Thymus (tissue), 11 donors: ENCODE measurements around the gene VPS51. TPM values are rescaled to one million over a fixed set of nuclear protein-coding genes. Genes with fewer than 3 reads are reported as not detected.

ENCODE experiments used
- DNase-seq, 9 donors: peaks; one replicate each; pipeline ENCODE4 v3.0.0-alpha.2; 2013; ENCODE audit warnings: low spot score in 9 of 9, low read depth in 6 of 9, missing footprints in 1 of 9
- H3K27ac ChIP-seq, 2 donors: one replicate each; pipeline ENCODE4 v1.5.1; 2013; ENCODE audit warnings: control low read depth in 1 of 2, low read depth in 1 of 2, low read length in 1 of 2, mild to moderate bottlenecking in 1 of 2, moderate library complexity in 1 of 2
- H3K27me3 ChIP-seq, 2 donors: one replicate each; pipeline ENCODE4 v1.5.1; 2013; ENCODE audit warnings: low read length in 1 of 2; ENCODE audit not compliant: control insufficient read depth in 2 of 2, insufficient read depth in 1 of 2
- H3K36me3 ChIP-seq, 2 donors: one replicate each; pipeline ENCODE4 v1.5.1; 2013; ENCODE audit warnings: low read length in 1 of 2, mild to moderate bottlenecking in 1 of 2, moderate library complexity in 1 of 2; ENCODE audit not compliant: control insufficient read depth in 2 of 2, insufficient read depth in 2 of 2
- H3K4me1 ChIP-seq, 2 donors: one replicate each; pipeline ENCODE4 v1.5.1; 2013; ENCODE audit warnings: low read length in 2 of 2; ENCODE audit not compliant: control insufficient read depth in 2 of 2, insufficient read depth in 2 of 2
- H3K4me3 ChIP-seq, 2 donors: one replicate each; pipeline ENCODE4 v1.5.1; 2013; ENCODE audit warnings: low read length in 2 of 2, control low read depth in 1 of 2, mild to moderate bottlenecking in 1 of 2
- H3K9me3 ChIP-seq, 2 donors: one replicate each; pipeline ENCODE4 v1.5.1; 2013; ENCODE audit warnings: low read length in 1 of 2, mild to moderate bottlenecking in 1 of 2; ENCODE audit not compliant: control insufficient read depth in 2 of 2, insufficient read depth in 1 of 2
- WGBS: extraction: QIAGEN DNeasy Blood & Tissue Kit; methylation state at CpG from one replicate; pipeline ENCODE4 v1.1.7; 2013; 5-methylcytosine and 5-hydroxymethylcytosine counted together
- polyA plus RNA-seq: library from polyadenylated mRNA; stranded (reverse); fragments of 200-250 nt; gene quantifications from one replicate; pipeline ENCODE4 v1.2.3, GENCODE V29; 2013
- total RNA-seq: library from RNA; stranded (reverse); fragments of 120-200 nt; gene quantifications from one replicate; pipeline ENCODE4 v1.2.4, GENCODE V29; 2013
- donor health status: healthy.

VPS51 gene
- total and polyA plus RNA-seq, 2 donors: 110 to 121 TPM

DNA sequence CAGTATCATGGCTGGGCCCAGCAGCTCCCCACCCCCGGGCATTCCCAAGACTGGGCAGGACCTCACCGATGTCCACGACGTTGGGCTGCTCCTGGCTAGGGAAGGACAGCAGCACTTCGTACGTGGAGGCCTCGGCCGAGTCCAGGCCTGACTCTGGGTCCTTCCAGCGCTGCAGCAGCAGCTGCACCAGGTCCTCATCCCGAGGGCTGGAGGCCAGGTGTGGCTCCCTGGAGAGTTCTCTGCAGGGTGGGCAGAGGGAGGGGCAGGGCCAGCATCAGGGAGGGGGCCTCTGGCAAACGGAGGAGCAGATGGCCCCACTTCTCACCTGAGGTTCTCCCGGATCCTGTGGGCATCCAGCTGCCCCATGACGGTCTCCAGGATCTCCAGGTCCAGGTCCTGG, 38.0 kb upstream of the VPS51 start:
- H3K27me3 ChIP-seq: no peaks in the 10 kb centered on the region
- no peak overlapping the region for H3K4me3 ChIP-seq
- H3K4me1 ChIP-seq: peaks cover 7 to 27% of the 10 kb centered on the region in 2 donors
- no peaks in the 10 kb centered on the region for H3K9me3 ChIP-seq
- DNase-seq: no peak
- H3K36me3 ChIP-seq: no peaks in the 10 kb centered on the region
- H3K27ac ChIP-seq: no peak overlapping the region
- 97% methylated on average over 13 of the region's 13 CpGs for WGBS

DNA sequence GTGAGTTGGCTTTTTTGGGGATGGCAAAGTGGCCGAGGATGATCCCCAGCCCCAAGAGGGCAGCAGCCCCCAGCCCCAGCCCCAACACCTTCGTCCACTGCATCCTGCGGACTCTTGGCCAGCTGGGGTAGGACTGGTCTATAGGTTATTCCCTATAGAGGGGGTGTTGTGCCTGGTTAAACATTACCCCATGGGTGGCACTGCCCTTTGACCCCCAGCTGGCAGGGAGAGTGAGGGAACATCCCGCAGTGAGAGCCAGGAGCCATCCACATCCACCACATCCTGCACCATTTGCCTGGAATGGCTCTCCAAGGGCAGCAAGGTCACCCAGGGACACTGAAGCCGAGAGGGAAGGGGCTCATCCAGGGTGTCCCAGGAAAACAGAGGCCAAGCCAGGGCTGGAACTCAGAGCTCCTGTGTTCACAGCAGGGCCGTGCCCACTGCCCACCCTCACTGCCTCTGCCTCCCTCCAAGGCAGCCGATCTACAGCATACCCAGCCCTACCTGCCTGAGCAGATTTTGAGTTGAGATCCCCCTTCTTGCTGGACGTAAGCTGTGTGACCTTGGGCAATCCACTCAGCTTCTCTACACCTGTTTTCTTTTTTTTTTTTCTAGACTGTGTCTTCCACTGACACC, 37.5 kb upstream of the VPS51 start, which contains the start of gene NAALADL1:
TSS of gene NAALADL1 (minus strand) at position 135 of the 636 bp plus-strand sequence. CDS start at position 103, 32 bp downstream.
- Histone ChIP-seq H3K27me3 (no peaks in the 10 kb centered on the region), H3K4me3 (no peak within 1 kb of the TSS), H3K4me1 (peaks cover 7 to 24% of the 10 kb centered on the region in 2 donors), H3K9me3 (no peaks in the 10 kb centered on the region), H3K36me3 (no peaks in the 10 kb centered on the region), H3K27ac (no peak within 1 kb of the TSS)
- DNase-seq: no peak
- 96% methylated on average over 8 of the region's 8 CpGs for WGBS

DNA sequence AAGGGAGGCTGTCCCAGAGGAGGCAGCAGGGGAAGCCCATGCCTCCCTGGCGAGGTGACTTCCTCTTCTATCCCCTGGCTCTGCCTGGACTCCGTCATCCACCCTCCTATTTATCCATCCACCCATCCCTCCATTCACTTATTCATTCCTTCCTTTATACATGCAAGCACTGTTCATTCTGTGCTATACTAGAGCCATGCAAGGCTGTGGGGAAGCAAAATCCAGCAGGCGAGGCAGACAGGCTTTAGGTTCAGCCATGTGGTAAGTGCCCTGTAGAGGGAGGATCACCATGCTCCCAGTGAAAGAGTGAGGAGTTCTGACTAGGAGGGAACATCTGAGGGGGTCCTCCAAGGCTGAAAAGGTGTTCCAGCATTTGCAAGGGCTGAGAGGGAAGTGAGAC, 36.5 kb upstream of the VPS51 start:
- Histone ChIP-seq H3K9me3 (no peaks in the 10 kb centered on the region), H3K4me1 (peaks cover 0 to 15% of the 10 kb centered on the region in 2 donors), H3K36me3 (no peaks in the 10 kb centered on the region), H3K27ac (no peak overlapping the region), H3K4me3 (no peak overlapping the region), H3K27me3 (no peaks in the 10 kb centered on the region)
- DNase-seq: no peak
- 79% methylated on average over 3 of the region's 3 CpGs for WGBS

DNA sequence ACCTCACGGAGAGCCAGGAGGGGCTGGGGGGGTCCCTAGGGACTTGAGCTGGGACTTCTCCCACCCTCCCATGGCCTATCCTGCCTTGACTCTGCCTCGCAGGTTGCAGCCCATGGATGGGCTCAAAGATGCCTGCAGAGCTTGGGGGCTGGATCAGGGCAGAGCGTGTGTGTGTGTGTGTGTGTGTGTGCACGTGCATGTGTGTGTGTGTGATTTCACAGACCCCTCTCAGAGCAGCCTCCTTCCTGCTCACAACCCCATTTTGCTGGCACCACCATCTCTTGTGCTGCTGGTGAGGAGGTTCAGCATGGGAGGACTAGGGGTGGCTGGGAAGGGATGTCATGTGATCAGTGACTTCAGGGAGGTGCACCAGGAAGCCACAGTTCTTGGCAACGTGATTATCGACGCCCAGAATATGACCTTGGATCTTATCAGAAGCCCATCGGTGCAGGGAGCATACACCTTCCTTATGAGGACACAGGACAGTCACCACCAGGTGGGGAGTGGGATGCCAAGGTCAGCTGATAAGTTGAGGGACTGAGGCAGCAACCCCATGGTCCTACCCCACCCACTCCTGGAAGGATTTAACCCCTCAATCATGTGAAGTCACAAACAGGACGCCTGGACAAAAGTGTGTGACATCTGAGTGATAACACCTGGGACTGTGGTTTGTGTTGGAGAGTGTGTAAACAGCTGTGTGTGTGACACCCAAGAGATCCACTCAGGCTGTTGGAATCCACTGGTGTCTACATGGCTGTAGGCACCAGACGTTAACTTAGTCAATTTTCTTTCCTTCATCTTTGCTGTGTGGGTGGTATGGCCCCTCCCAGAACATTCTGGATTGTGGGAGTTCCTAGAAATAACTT, 35.8 kb upstream of the VPS51 start:
- H3K27me3 ChIP-seq: no peaks in the 10 kb centered on the region
- WGBS: 70% methylated on average over 10 of the region's 10 CpGs
- DNase-seq: peak in 1 of 9 donors; percentile 7
- H3K36me3 ChIP-seq: no peaks in the 10 kb centered on the region
- H3K4me1 ChIP-seq: peaks cover 0 to 12% of the 10 kb centered on the region in 2 donors
- no peak overlapping the region for H3K27ac ChIP-seq
- no peak overlapping the region for H3K4me3 ChIP-seq
- H3K9me3 ChIP-seq: no peaks in the 10 kb centered on the region

DNA sequence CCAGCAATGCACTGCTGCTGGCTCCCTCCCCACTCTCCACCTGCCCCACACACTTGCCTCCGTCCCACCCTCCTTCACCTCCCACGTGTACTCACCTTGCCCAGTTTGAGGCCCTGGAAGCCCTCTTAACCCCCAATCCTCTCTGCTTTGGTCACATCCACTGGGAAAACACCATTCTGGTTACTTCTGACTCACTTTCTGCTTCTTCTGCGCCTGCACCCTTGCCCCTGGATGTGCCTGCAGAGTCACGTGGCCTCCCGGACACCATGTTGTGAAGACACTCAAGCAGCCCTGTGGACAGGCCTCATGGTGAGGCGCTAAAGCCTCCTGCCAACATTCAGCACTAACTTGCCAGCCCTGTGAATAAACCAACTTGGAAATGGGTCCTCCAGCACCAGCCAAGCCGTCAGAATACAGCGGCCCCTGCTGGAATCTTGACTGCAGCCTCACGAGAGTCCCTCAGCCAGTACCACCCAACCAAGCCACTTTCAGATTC, 35.1 kb upstream of the VPS51 start:
- Histone ChIP-seq H3K27ac (no peak overlapping the region), H3K4me1 (peaks cover 0 to 12% of the 10 kb centered on the region in 2 donors), H3K4me3 (no peak overlapping the region), H3K27me3 (no peaks in the 10 kb centered on the region), H3K9me3 (no peaks in the 10 kb centered on the region), H3K36me3 (no peaks in the 10 kb centered on the region)
- peak in 1 of 9 donors; percentile 37 for DNase-seq
- WGBS: 93% methylated on average over 9 of the region's 9 CpGs

DNA sequence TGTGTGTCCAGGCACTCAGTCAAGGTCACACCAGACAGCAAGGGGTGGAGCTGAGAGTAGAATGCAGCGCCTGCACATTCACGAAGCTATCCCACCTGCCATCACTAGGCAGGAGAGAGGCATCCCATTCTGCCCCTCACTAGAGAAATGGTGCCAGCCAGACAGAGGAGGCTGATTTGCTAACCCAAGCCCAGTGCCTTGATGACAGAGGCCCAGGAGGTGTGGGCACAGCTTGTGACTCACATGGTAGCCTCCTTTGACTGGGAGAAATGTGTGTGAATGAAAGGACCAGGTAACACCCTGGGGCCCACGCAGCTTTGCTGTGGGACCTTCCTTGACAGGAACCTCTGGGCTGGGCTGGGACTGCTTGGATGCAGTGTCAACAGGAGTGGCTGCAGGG, 32.5 kb upstream of the VPS51 start:
- no peak overlapping the region for H3K27ac ChIP-seq
- 97% methylated on average over 3 of the region's 3 CpGs for WGBS
- H3K9me3 ChIP-seq: no peaks in the 10 kb centered on the region
- no peak for DNase-seq
- H3K36me3 ChIP-seq: no peaks in the 10 kb centered on the region
- H3K4me1 ChIP-seq: peaks cover 0 to 14% of the 10 kb centered on the region in 2 donors
- H3K27me3 ChIP-seq: no peaks in the 10 kb centered on the region
- H3K4me3 ChIP-seq: no peak overlapping the region

DNA sequence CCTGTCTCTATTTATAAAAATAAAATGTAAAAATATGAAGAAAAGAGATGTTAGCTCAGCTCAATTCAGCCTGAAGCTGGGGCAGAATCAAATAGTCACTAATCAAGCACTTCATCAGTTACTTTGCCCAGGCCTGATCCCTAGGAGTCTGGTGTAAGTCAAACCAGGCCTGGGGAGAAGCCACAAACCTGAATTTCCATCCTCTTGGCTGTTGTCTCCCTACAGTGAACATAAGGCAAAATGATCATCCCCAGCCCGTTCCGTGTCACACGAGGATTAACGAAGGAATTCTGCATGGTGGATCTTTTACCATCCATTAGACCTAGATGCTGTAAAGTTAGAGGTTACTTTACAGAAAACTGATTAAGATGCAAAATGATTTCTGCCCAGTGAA, 31.2 kb upstream of the VPS51 start:
- Histone ChIP-seq H3K27me3 (no peaks in the 10 kb centered on the region), H3K4me3 (no peak overlapping the region), H3K9me3 (no peaks in the 10 kb centered on the region), H3K36me3 (no peaks in the 10 kb centered on the region), H3K4me1 (peaks cover 0 to 14% of the 10 kb centered on the region in 2 donors), H3K27ac (no peak overlapping the region)
- DNase-seq: no peak
- WGBS: 96% methylated on average over 4 of the region's 4 CpGs

DNA sequence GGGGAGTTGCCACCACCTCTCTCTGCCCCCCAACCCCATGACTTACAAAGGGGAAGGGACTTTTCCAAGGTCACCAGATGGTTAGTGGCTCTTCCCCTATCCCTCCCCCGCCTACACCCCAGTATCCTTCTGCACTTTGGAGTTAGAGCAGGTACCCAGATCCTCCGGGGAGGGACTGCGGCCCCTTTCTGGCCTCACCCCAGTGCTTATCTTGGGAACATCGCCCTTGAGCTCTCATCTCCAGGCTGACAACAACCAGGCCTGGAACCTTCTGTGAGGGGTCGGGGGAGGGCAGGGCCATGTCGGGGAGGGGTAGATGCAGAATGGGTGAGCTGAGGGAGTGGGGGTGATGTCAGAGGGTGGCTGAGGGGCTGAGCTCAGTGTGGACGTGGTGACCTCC, 30.2 kb upstream of the VPS51 start:
- DNase-seq: no peak

DNA sequence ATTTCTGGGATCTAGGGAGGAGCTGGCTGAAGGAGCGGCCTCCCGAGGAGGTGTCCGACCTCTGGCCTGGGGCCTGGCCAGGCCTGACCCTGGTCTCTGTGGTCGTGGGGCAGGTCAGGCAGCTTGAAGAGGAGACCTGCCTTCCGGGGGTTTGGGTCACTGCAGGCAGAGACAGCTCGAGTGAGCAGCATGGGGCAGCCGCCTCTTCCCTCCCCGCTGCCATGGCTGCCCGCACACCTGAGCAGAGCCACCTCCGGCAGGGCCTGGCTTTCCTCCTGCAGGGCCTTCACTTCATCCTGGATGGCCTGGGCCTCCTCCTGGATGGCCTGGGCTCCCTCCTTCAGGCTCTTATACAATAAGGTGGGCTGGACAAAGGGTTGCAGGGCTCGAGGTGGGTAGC, 29.7 kb upstream of the VPS51 start:
- Histone ChIP-seq H3K27me3 (no peaks in the 10 kb centered on the region), H3K27ac (no peak overlapping the region), H3K4me1 (peaks cover 0 to 2% of the 10 kb centered on the region in 2 donors), H3K36me3 (no peaks in the 10 kb centered on the region), H3K4me3 (no peak overlapping the region), H3K9me3 (no peaks in the 10 kb centered on the region)
- WGBS: 95% methylated on average over 11 of the region's 11 CpGs
- no peak for DNase-seq

More for the DNA sequence above, 30.2 kb upstream of the VPS51 start:
- Histone ChIP-seq H3K4me3 (no peak overlapping the region), H3K9me3 (no peaks in the 10 kb centered on the region), H3K27ac (no peak overlapping the region), H3K4me1 (peaks cover 0 to 5% of the 10 kb centered on the region in 2 donors), H3K27me3 (no peaks in the 10 kb centered on the region), H3K36me3 (no peaks in the 10 kb centered on the region)
- 98% methylated on average over 7 of the region's 7 CpGs for WGBS
